HEK293T (cell line): ENCODE data around the gene FBXL17.
A peak's percentile ranks its signal among the peaks of the same experiment; 100 is the strongest.

Source experiments
- CTCF ChIA-PET: fragments of 350-600 bp; formaldehyde crosslinking; extraction: SDS; loops from one replicate; lab custom pipeline; 2021; ENCODE audit warnings: antibody characterized with exemption, inconsistent platforms; lab: Yijun Ruan, JAX
- POLR2A ChIA-PET: fragments of 350-600 bp; formaldehyde crosslinking; extraction: SDS; loops from one replicate; lab custom pipeline; 2020; ENCODE audit warnings: antibody characterized with exemption, inconsistent platforms; lab: Yijun Ruan, JAX
- DNase-seq: peaks from one replicate; pipeline ENCODE4 v3.0.0; 2012; ENCODE audit warnings: mixed read lengths; ENCODE audit errors: extremely low spot score
- ARNT ChIP-seq: fragments of 450-650 bp; IDR thresholded peaks from 2 replicates; pipeline ENCODE4 v1.6.1; 2017; ENCODE audit warnings: mild to moderate bottlenecking
- BHLHE40 ChIP-seq: fragments of 450-650 bp; IDR thresholded peaks from 2 replicates; pipeline ENCODE4 v1.6.1; 2016; ENCODE audit warnings: mild to moderate bottlenecking, moderate library complexity, borderline replicate concordance
- CTBP1 ChIP-seq: fragments of 450-650 bp; IDR thresholded peaks from 2 replicates; pipeline ENCODE4 v1.6.1; 2016; ENCODE audit warnings: borderline replicate concordance
- ELF4 ChIP-seq: fragments of 450-650 bp; IDR thresholded peaks from 2 replicates; pipeline ENCODE4 v1.6.1; 2017; ENCODE audit warnings: antibody characterized with exemption
- FOXA1 ChIP-seq: fragments of 450-650 bp; IDR thresholded peaks from 2 replicates; pipeline ENCODE4 v1.6.1; 2016; ENCODE audit warnings: mild to moderate bottlenecking
- FOXK2 ChIP-seq: fragments of 450-650 bp; IDR thresholded peaks from 2 replicates; pipeline ENCODE4 v1.6.1; 2016; ENCODE audit warnings: mild to moderate bottlenecking
- FOXM1 ChIP-seq: fragments of 450-650 bp; IDR thresholded peaks from 2 replicates; pipeline ENCODE4 v1.6.1; 2017; ENCODE audit warnings: mild to moderate bottlenecking, borderline replicate concordance
- HDGF ChIP-seq: fragments of 450-650 bp; IDR thresholded peaks from 2 replicates; pipeline ENCODE4 v1.6.1; 2017; ENCODE audit warnings: antibody characterized with exemption, borderline replicate concordance
- L3MBTL2 ChIP-seq: fragments of 450-650 bp; conservative IDR thresholded peaks from 2 replicates; pipeline ENCODE4 v1.6.1; 2016; ENCODE audit warnings: mild to moderate bottlenecking
- LEF1 ChIP-seq: fragments of 450-650 bp; IDR thresholded peaks from 2 replicates; pipeline ENCODE4 v1.6.1; 2017; ENCODE audit warnings: mild to moderate bottlenecking, borderline replicate concordance
- NFRKB ChIP-seq: fragments of 450-650 bp; IDR thresholded peaks from 2 replicates; pipeline ENCODE4 v1.6.1; 2016; ENCODE audit warnings: mild to moderate bottlenecking, moderate library complexity
- SP1 ChIP-seq: fragments of 450-650 bp; IDR thresholded peaks from 2 replicates; pipeline ENCODE4 v1.6.1; 2017
- SUZ12 ChIP-seq: fragments of 450-650 bp; IDR thresholded peaks from 2 replicates; pipeline ENCODE4 v1.6.1; 2016; ENCODE audit warnings: mild to moderate bottlenecking
- TARDBP ChIP-seq: fragments of 450-650 bp; IDR thresholded peaks from 2 replicates; pipeline ENCODE4 v1.6.1; 2016
- ZNF384 ChIP-seq: fragments of 450-650 bp; IDR thresholded peaks from 2 replicates; pipeline ENCODE4 v1.6.1; 2016
- TF ChIP-seq, protein P1 (sequence below): fragments of 450-650 bp; IDR thresholded peaks from 2 replicates; pipeline ENCODE4 v1.6.1; 2016

FBXL17 gene

GRCh38 chr5:108386345-108387061 lies 4.6 kb upstream of the FBXL17 start:
- ChIA-PET POLR2A (no interaction called here), CTCF (interaction anchor here (0.5 kb wide), 1 partner anchor 605 kb away, joined by 3 read pairs; no protein-coding TSS in a partner anchor)
- no peak for DNase-seq
- TF ChIP-seq SP1 (no peak), ARNT (no peak), L3MBTL2 (no peak), TARDBP (no peak), FOXM1 (no peak), NFRKB (no peak), FOXA1 (no peak), LEF1 (no peak), ELF4 (no peak), CTBP1 (no peak), ZNF384 (no peak), SUZ12 (no peak), FOXK2 (no peak), HDGF (no peak), BHLHE40 (no peak)
- TF ChIP-seq, protein P1, sequence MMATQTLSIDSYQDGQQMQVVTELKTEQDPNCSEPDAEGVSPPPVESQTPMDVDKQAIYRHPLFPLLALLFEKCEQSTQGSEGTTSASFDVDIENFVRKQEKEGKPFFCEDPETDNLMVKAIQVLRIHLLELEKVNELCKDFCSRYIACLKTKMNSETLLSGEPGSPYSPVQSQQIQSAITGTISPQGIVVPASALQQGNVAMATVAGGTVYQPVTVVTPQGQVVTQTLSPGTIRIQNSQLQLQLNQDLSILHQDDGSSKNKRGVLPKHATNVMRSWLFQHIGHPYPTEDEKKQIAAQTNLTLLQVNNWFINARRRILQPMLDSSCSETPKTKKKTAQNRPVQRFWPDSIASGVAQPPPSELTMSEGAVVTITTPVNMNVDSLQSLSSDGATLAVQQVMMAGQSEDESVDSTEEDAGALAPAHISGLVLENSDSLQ, result no peak

DNA sequence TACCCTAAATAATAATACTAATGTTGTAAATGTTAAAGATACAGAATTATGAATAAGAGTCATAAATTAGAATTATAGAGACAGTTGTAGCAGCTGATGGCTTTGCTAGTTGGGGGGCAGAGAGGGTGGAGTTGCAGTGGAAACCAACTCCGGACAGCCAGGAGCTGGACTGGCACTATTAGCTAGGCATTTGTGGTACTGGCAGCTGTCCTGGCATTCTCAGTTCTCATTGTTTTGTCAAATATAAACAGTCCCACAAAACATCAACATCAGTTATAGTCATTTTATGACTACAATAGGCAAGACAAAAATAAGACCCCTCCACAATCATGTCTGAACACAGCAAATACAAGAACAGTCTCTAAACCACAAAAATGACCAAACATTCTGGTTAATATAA lies 2.8 kb upstream of the FBXL17 start:
- POLR2A ChIA-PET, result no interaction called here
- CTCF ChIA-PET, result no interaction called here
- no peak for TF ChIP-seq CTBP1
- TF ChIP-seq BHLHE40, result no peak
- no peak for TF ChIP-seq SP1
- TF ChIP-seq, protein P1, result no peak
- no peak for TF ChIP-seq FOXK2
- no peak for TF ChIP-seq TARDBP
- TF ChIP-seq FOXM1, result no peak
- no peak for TF ChIP-seq NFRKB
- no peak for TF ChIP-seq FOXA1
- no peak for TF ChIP-seq SUZ12
- no peak for TF ChIP-seq ARNT
- TF ChIP-seq L3MBTL2, result no peak
- TF ChIP-seq LEF1, result no peak
- no peak for TF ChIP-seq ELF4
- TF ChIP-seq ZNF384, result no peak
- TF ChIP-seq HDGF, result no peak
- no peak for DNase-seq

GRCh38 chr5:108382784-108383330 lies 959 bp upstream of the FBXL17 start:
- ChIA-PET CTCF (no interaction called here), POLR2A (interaction anchor here (1.0 to 2.1 kb wide), 5 partner anchors 9 to 124 kb away, joined by 3 to 16 read pairs (median 7); no protein-coding TSS in a partner anchor)
- peak; percentile 9 for DNase-seq

GRCh38 chr5:108381350-108381953 lies 446 bp downstream of the FBXL17 start:
- CTCF ChIA-PET, result no interaction called here

More at GRCh38 chr5:108382784-108383330, 959 bp upstream of the FBXL17 start:
- TF ChIP-seq FOXK2 (no peak), LEF1 (no peak), BHLHE40 (no peak), CTBP1 (no peak), L3MBTL2 (no peak)

More at GRCh38 chr5:108381350-108381953, 446 bp downstream of the FBXL17 start:
- TF ChIP-seq CTBP1 (no peak), L3MBTL2 (peak; percentile 14; the same call in 1 of the 2 replicates), FOXK2 (no peak), LEF1 (0 out of 2 replicates have a peak, but pooled peaks have one; percentile 64), ZNF384 (no peak), SUZ12 (no peak), ARNT (0 out of 2 replicates have a peak, but pooled peaks have one; percentile 18), FOXM1 (no peak), TARDBP (no peak), NFRKB (no peak), FOXA1 (no peak), BHLHE40 (no peak), HDGF (no peak), ELF4 (no peak), SP1 (no peak)
- TF ChIP-seq, protein P1, result no peak
- peak; percentile 46 for DNase-seq
- POLR2A ChIA-PET, result interaction anchor here (1.0 to 2.1 kb wide), 7 partner anchors 10 to 122 kb away, joined by 3 to 16 read pairs (median 7); no protein-coding TSS in a partner anchor
